ENCODE data around the gene HBS1L. TPM values are rescaled to one million over a fixed set of nuclear protein-coding genes. Genes with fewer than 3 reads are reported as not detected.
"Not testable (repeated sequence)": the region's sequence is repeated elsewhere in the genome, so short reads cannot be mapped to it uniquely, and the experiment has no call there.

Gene HBS1L
- total and polyA plus RNA-seq, 4 donors = 32.7 to 89.0 (median 52.2) TPM

DNA sequence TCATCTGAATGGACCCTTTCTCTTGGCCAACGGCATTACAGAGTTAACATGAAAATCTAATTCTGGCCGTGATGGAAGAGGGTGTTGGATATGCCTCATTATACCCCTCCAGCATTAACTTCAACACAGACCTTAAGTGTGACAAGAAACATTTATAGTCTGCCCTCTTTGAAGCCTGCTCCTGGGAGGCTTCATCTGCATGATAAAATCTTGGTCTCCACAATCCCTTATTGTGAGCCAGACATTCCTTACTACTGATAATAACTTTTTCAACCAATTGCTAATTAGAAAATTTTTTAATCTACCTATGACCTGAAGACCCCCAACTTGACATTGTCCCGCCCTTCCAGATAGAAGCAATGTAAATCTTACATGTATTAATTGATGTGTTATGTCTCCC lies 9.3 kb upstream of the HBS1L start:
- DNase-seq (ENCODE audit: low spot score) = no peak
- WGBS = 81% methylated on average over 3 of the region's 3 CpGs
- H3K27me3 ChIP-seq (ENCODE audit: control insufficient read depth in 4 of 4, insufficient read depth in 4 of 4, low read length in 3 of 4) = no peaks in the 10 kb centered on the region
- no peak for TF ChIP-seq FOXA2 (IDR thresholded peaks at IDR 0.05)
- no peak for TF ChIP-seq RAD21 (IDR thresholded peaks at IDR 0.05)
- no peak for TF ChIP-seq HNF4G (IDR thresholded peaks at IDR 0.05)
- TF ChIP-seq TAF1 (conservative IDR thresholded peaks at IDR 0.05) = no peak
- H3K9ac ChIP-seq (ENCODE audit: low read depth in 1 of 2, low read length in 2 of 2) = no peak overlapping the region
- no peak overlapping the region for H3K27ac ChIP-seq (ENCODE audit: low read depth in 1 of 2, low read length in 2 of 2)
- no peaks in the 10 kb centered on the region for H3K36me3 ChIP-seq (ENCODE audit: control insufficient read depth in 4 of 4, insufficient read depth in 3 of 4, low read depth in 1 of 4, low read length in 3 of 4)
- no peaks in the 10 kb centered on the region for H3K4me1 ChIP-seq (ENCODE audit: control insufficient read depth in 4 of 4, insufficient read depth in 4 of 4, low read length in 3 of 4)
- no peak overlapping the region for H3K4me3 ChIP-seq (ENCODE audit: low read depth in 1 of 3, low read length in 3 of 3)
- H3K9me3 ChIP-seq (ENCODE audit: control insufficient read depth in 4 of 4, low read length in 3 of 4) = no peaks in the 10 kb centered on the region

DNA sequence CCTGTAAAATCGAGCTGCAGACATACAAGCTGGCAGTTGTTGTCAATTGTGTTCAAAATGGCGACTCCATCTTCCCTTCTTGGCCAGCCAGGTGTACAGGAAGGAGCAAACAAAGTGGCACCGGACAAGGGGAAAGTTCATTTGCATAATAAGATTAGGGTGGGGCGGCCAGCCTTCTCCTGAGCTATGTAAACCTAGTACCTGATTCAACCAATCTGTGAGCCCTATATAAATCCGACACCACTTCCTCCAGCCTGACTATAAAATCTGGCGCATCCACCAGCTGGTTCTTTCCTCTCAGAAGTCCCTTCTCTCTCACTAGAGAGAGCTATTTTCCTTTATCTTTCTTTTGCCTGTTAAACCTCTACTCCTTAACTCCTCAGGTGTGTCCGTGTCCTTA lies 8.1 kb upstream of the HBS1L start:
- no peak overlapping the region for H3K9ac ChIP-seq (ENCODE audit: low read depth in 1 of 2, low read length in 2 of 2)
- WGBS = 72% methylated on average over 7 of the region's 7 CpGs
- no peak overlapping the region for H3K27ac ChIP-seq (ENCODE audit: low read depth in 1 of 2, low read length in 2 of 2)
- TF ChIP-seq SP1 (IDR thresholded peaks at IDR 0.05) (no peak), RAD21 (IDR thresholded peaks at IDR 0.05) (peak; percentile 9 to 28)
- no peak overlapping the region for H3K4me3 ChIP-seq (ENCODE audit: low read depth in 1 of 3, low read length in 3 of 3)
- H3K9me3 ChIP-seq (ENCODE audit: control insufficient read depth in 4 of 4, low read length in 3 of 4) = no peaks in the 10 kb centered on the region
- H3K27me3 ChIP-seq (ENCODE audit: control insufficient read depth in 4 of 4, insufficient read depth in 4 of 4, low read length in 3 of 4) = no peaks in the 10 kb centered on the region
- no peak for DNase-seq (ENCODE audit: low spot score)
- no peaks in the 10 kb centered on the region for H3K36me3 ChIP-seq (ENCODE audit: control insufficient read depth in 4 of 4, insufficient read depth in 3 of 4, low read depth in 1 of 4, low read length in 3 of 4)
- no peaks in the 10 kb centered on the region for H3K4me1 ChIP-seq (ENCODE audit: control insufficient read depth in 4 of 4, insufficient read depth in 4 of 4, low read length in 3 of 4)

DNA sequence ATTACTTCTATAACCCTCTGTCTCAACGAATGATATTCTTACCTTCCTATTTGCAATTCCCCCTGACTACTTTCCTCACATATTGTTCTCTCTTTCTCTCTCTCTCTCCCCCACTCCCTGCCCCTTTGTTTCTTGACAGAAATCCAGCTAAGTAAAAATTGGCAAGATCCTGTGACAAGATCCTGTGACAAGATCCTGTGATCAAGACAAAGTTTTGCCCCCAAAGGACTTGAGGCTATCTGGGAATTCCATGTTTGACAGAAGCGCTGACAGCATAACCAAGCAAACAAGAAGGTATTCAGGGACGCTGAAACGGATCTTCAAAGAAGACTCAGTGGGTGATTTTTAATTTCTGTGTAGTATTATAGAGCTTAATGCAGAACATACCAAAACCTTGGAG lies 5.5 kb upstream of the HBS1L start:
- no peaks in the 10 kb centered on the region for H3K4me1 ChIP-seq (ENCODE audit: control insufficient read depth in 4 of 4, insufficient read depth in 4 of 4, low read length in 3 of 4)
- no peaks in the 10 kb centered on the region for H3K36me3 ChIP-seq (ENCODE audit: control insufficient read depth in 4 of 4, insufficient read depth in 3 of 4, low read depth in 1 of 4, low read length in 3 of 4)
- H3K4me3 ChIP-seq (ENCODE audit: low read depth in 1 of 3, low read length in 3 of 3) = no peak overlapping the region
- no peak overlapping the region for H3K27ac ChIP-seq (ENCODE audit: low read depth in 1 of 2, low read length in 2 of 2)
- no peaks in the 10 kb centered on the region for H3K27me3 ChIP-seq (ENCODE audit: control insufficient read depth in 4 of 4, insufficient read depth in 4 of 4, low read length in 3 of 4)
- H3K9ac ChIP-seq (ENCODE audit: low read depth in 1 of 2, low read length in 2 of 2) = no peak overlapping the region
- no peaks in the 10 kb centered on the region for H3K9me3 ChIP-seq (ENCODE audit: control insufficient read depth in 4 of 4, low read length in 3 of 4)
- DNase-seq (ENCODE audit: low spot score) = no peak
- TF ChIP-seq SP1 (IDR thresholded peaks at IDR 0.05) = no peak
- no peak for TF ChIP-seq RAD21 (IDR thresholded peaks at IDR 0.05)
- no peak for TF ChIP-seq EGR1 (IDR thresholded peaks at IDR 0.05; ENCODE audit: low read depth in 2 of 2)
- no peak for TF ChIP-seq HNF4G (IDR thresholded peaks at IDR 0.05)
- TF ChIP-seq FOXA1 (IDR thresholded peaks at IDR 0.05) = no peak
- TF ChIP-seq HNF4A (conservative IDR thresholded peaks at IDR 0.05) = no peak
- TF ChIP-seq CTCF (IDR thresholded peaks at IDR 0.05; ENCODE audit: low read depth, low read length, missing input control) = no peak
- TF ChIP-seq, protein P1, sequence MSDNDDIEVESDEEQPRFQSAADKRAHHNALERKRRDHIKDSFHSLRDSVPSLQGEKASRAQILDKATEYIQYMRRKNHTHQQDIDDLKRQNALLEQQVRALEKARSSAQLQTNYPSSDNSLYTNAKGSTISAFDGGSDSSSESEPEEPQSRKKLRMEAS (IDR thresholded peaks at IDR 0.05) = no peak
- TF ChIP-seq TAF1 (conservative IDR thresholded peaks at IDR 0.05) = no peak
- TF ChIP-seq YY1 (IDR thresholded peaks at IDR 0.05) = no peak
- no peak for TF ChIP-seq FOXA2 (IDR thresholded peaks at IDR 0.05)
- no peak for TF ChIP-seq JUND (IDR thresholded peaks at IDR 0.05)
- no peak for TF ChIP-seq REST (IDR thresholded peaks at IDR 0.05)
- 77% methylated on average over 4 of the region's 4 CpGs for WGBS

DNA sequence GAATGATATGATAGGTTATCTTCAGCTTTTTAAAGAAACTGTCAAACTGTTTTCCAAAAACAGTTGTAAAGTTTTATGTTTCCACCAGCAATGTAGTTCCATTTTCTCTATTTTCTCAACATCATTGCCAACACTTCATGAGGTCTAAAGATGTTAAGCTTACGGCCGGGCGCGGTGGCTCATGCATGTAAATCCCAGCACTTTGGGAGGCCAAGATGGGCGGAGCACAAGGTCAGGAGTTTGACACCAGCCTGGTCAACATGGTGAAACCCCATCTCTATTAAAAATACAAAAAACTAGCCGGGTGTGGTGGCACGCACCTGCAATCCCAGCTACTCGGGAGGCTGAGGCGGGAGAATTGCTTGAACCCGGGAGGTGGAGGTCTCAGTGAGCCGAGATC lies 3.7 kb upstream of the HBS1L start:
- not testable (repeated sequence) for H3K36me3 ChIP-seq (ENCODE audit: control insufficient read depth in 4 of 4, insufficient read depth in 3 of 4, low read depth in 1 of 4, low read length in 3 of 4); H3K27ac ChIP-seq (ENCODE audit: low read depth in 1 of 2, low read length in 2 of 2); H3K9me3 ChIP-seq (ENCODE audit: control insufficient read depth in 4 of 4, low read length in 3 of 4); DNase-seq (ENCODE audit: low spot score); H3K27me3 ChIP-seq (ENCODE audit: control insufficient read depth in 4 of 4, insufficient read depth in 4 of 4, low read length in 3 of 4); H3K4me3 ChIP-seq (ENCODE audit: low read depth in 1 of 3, low read length in 3 of 3); H3K9ac ChIP-seq (ENCODE audit: low read depth in 1 of 2, low read length in 2 of 2); H3K4me1 ChIP-seq (ENCODE audit: control insufficient read depth in 4 of 4, insufficient read depth in 4 of 4, low read length in 3 of 4)
- WGBS = 94% methylated on average over 11 of the region's 11 CpGs

All from liver (tissue), 9 donors.